ENCODE data around the gene MTMR12. TPM values are rescaled to one million over a fixed set of nuclear protein-coding genes. Genes with fewer than 3 reads are reported as not detected.

The MTMR12 gene
- total RNA-seq, 2 donors from 2014 or later = 43.1 to 70.7 TPM

- Histone ChIP-seq H3K36me3 (no peaks in the 10 kb centered on the region), H3K4me1 (replicated peaks) (peaks cover 16% of the 10 kb centered on the region), H3K27ac (peak overlapping the region; percentile 85 to 91), H3K4me3 (no peak overlapping the region), H3K9me3 (no peaks in the 10 kb centered on the region), H3K27me3 (replicated peaks; ENCODE audit: insufficient read depth) (no peaks in the 10 kb centered on the region)
- DNase-seq (ENCODE audit: low spot score) = peak; percentile 90
- TF ChIP-seq CTCF (IDR thresholded peaks at IDR 0.05) (peak; percentile 86 to 95 (median 92)), POLR2A (IDR thresholded peaks at IDR 0.05) (peak; percentile 13), POLR2AphosphoS5 (IDR thresholded peaks at IDR 0.05) (peak; percentile 63)
- WGBS = 19% methylated on average over 11 of the region's 11 CpGs
- intact Hi-C loops (cut with DNase I) = loop anchor here (5.0 to 10.0 kb wide), 3 partner anchors 80 to 212 kb away; partner anchors contain the start of genes MTMR12 and ZFR
These were observed 80.1 kb downstream of the MTMR12 start for GRCh38 chr5:32232441-32233219.

GRCh38 chr5:32231929-32232328, 80.8 kb downstream of the MTMR12 start:
- Histone ChIP-seq H3K4me1 (replicated peaks) (peaks cover 16% of the 10 kb centered on the region), H3K27me3 (replicated peaks; ENCODE audit: insufficient read depth) (no peaks in the 10 kb centered on the region), H3K27ac (peak overlapping the region; percentile 85 to 91), H3K4me3 (no peak overlapping the region), H3K9me3 (no peaks in the 10 kb centered on the region), H3K36me3 (no peaks in the 10 kb centered on the region)
- TF ChIP-seq POLR2A (IDR thresholded peaks at IDR 0.05) = no peak
- TF ChIP-seq POLR2AphosphoS5 (IDR thresholded peaks at IDR 0.05) = no peak
- no peak for TF ChIP-seq CTCF (IDR thresholded peaks at IDR 0.05)
- 33% methylated on average over 8 of the region's 8 CpGs for WGBS
- no peak for DNase-seq (ENCODE audit: low spot score)
- intact Hi-C loops (cut with DNase I) = loop anchor here (5.0 to 10.0 kb wide), 3 partner anchors 80 to 213 kb away; partner anchors contain the start of genes MTMR12 and ZFR

GRCh38 chr5:32231241-32231640, 81.5 kb downstream of the MTMR12 start:
- peaks cover 16% of the 10 kb centered on the region for H3K4me1 ChIP-seq (replicated peaks)
- H3K27ac ChIP-seq = peak overlapping the region; percentile 85 to 91
- TF ChIP-seq POLR2A (IDR thresholded peaks at IDR 0.05) = no peak
- TF ChIP-seq CTCF (IDR thresholded peaks at IDR 0.05) = no peak
- TF ChIP-seq POLR2AphosphoS5 (IDR thresholded peaks at IDR 0.05) = no peak
- no peak overlapping the region for H3K4me3 ChIP-seq
- H3K36me3 ChIP-seq = no peaks in the 10 kb centered on the region
- no peaks in the 10 kb centered on the region for H3K27me3 ChIP-seq (replicated peaks; ENCODE audit: insufficient read depth)
- 55% methylated on average over 6 of the region's 6 CpGs for WGBS
- no peaks in the 10 kb centered on the region for H3K9me3 ChIP-seq
- no peak for DNase-seq (ENCODE audit: low spot score)
- intact Hi-C loops (cut with DNase I) = loop anchor here (5.0 to 10.0 kb wide), 3 partner anchors 81 to 214 kb away; partner anchors contain the start of genes MTMR12 and ZFR

GRCh38 chr5:32230356-32231099, 82.2 kb downstream of the MTMR12 start:
- H3K27ac ChIP-seq = peak overlapping the region; percentile 85 to 91
- H3K4me1 ChIP-seq (replicated peaks) = peaks cover 21% of the 10 kb centered on the region
- WGBS = 26% methylated on average over 3 of the region's 3 CpGs
- peak; percentile 50 for DNase-seq (ENCODE audit: low spot score)
- H3K9me3 ChIP-seq = no peaks in the 10 kb centered on the region
- H3K4me3 ChIP-seq = no peak overlapping the region
- H3K27me3 ChIP-seq (replicated peaks; ENCODE audit: insufficient read depth) = no peaks in the 10 kb centered on the region
- intact Hi-C loops (cut with DNase I) = loop anchor here (5.0 to 10.0 kb wide), 3 partner anchors 82 to 214 kb away; partner anchors contain the start of genes MTMR12 and ZFR
- H3K36me3 ChIP-seq = no peaks in the 10 kb centered on the region
- TF ChIP-seq POLR2A (IDR thresholded peaks at IDR 0.05) = no peak
- TF ChIP-seq POLR2AphosphoS5 (IDR thresholded peaks at IDR 0.05) = peak; percentile 61

- 85% methylated on average over 14 of the region's 14 CpGs for WGBS
- H3K9me3 ChIP-seq = no peaks in the 10 kb centered on the region
- H3K27me3 ChIP-seq (replicated peaks; ENCODE audit: insufficient read depth) = no peaks in the 10 kb centered on the region
- intact Hi-C loops (cut with DNase I) = no loop called here
- TF ChIP-seq CTCF (IDR thresholded peaks at IDR 0.05) (no peak), POLR2A (IDR thresholded peaks at IDR 0.05) (no peak), POLR2AphosphoS5 (IDR thresholded peaks at IDR 0.05) (no peak)
- no peak for DNase-seq (ENCODE audit: low spot score)
- H3K36me3 ChIP-seq = no peaks in the 10 kb centered on the region
- no peak overlapping the region for H3K4me3 ChIP-seq
- peaks cover 26% of the 10 kb centered on the region for H3K4me1 ChIP-seq (replicated peaks)
- H3K27ac ChIP-seq = peak overlapping the region; percentile 85 to 91
These were observed 83.2 kb downstream of the MTMR12 start for GRCh38 chr5:32229586-32229985.

Measured in prostate gland (tissue), 2 donors.